PC-9 (cell line): ENCODE measurements around the gene KRTAP3-1. TPM values are rescaled to one million over a fixed set of nuclear protein-coding genes. Genes with fewer than 3 reads are reported as not detected.

ENCODE experiments used
- BruUV-seq: library from RNA; stranded (reverse); fragments of 400-500 nt; replicated peaks from 2 replicates; lab custom pipeline; 2021; lab: Mats Ljungman, UMichigan
- CTCF ChIA-PET: fragments of 300-600 bp; sonication (Branson Sonifier 250); formaldehyde crosslinking; loops from one replicate; lab custom pipeline; 2022; ENCODE audit warnings: antibody characterized with exemption; lab: Charles Lee
- POLR2A ChIA-PET: fragments of 300-600 bp; sonication (Branson Sonifier 250); formaldehyde crosslinking; loops from one replicate; lab custom pipeline; 2022; ENCODE audit warnings: antibody characterized with exemption; ENCODE audit not compliant: unreplicated experiment; lab: Charles Lee
- DNase-seq, 2 experiments: peaks; one replicate each; pipeline versions ENCODE4 v3.0.0 to v3.0.0-alpha.2; 2015 to 2022; ENCODE audit warnings: mixed read lengths in 1 of 2
- H2AFZ ChIP-seq: fragments of 200-600 bp; sonication (generic); 2 replicates; pipeline ENCODE4 v1.8.1; 2017; ENCODE audit warnings: antibody characterized with exemption
- H3F3A ChIP-seq: fragments of 200-600 bp; sonication (generic); 2 replicates; pipeline ENCODE4 v1.8.1; 2017; ENCODE audit warnings: antibody characterized with exemption, mild to moderate bottlenecking, low read depth; ENCODE audit not compliant: insufficient read depth
- H3K27ac ChIP-seq: fragments of 200-600 bp; sonication (generic); 2 replicates; pipeline ENCODE4 v1.6.1; 2016; ENCODE audit warnings: mixed run types
- H3K27me3 ChIP-seq: fragments of 200-600 bp; sonication (generic); 2 replicates; pipeline ENCODE4 v1.6.1; 2016; ENCODE audit warnings: low read depth, mixed run types; ENCODE audit not compliant: insufficient read depth
- H3K36me3 ChIP-seq: fragments of 200-600 bp; sonication (generic); 2 replicates; pipeline ENCODE4 v1.6.1; 2016; ENCODE audit warnings: low read depth, mixed run types
- H3K4me1 ChIP-seq: fragments of 200-600 bp; sonication (generic); replicated peaks from 2 replicates; pipeline ENCODE4 v1.6.1; 2016; ENCODE audit warnings: mixed run types; ENCODE audit not compliant: insufficient read depth
- H3K4me2 ChIP-seq: fragments of 200-600 bp; sonication (generic); 2 replicates; pipeline ENCODE4 v1.6.1; 2017; ENCODE audit warnings: mixed run types
- H3K4me3 ChIP-seq: fragments of 200-600 bp; sonication (generic); 2 replicates; pipeline ENCODE4 v1.6.1; 2016; ENCODE audit warnings: mixed run types
- H3K79me2 ChIP-seq: fragments of 200-600 bp; sonication (generic); 2 replicates; pipeline ENCODE4 v1.6.1; 2017; ENCODE audit warnings: low read depth, mixed run types
- H3K9me2 ChIP-seq: fragments of 200-600 bp; sonication (generic); 2 replicates; pipeline ENCODE4 v1.8.1; 2017; ENCODE audit warnings: mild to moderate bottlenecking; ENCODE audit not compliant: insufficient read depth
- H3K9me3 ChIP-seq: fragments of 200-600 bp; sonication (generic); 2 replicates; pipeline ENCODE4 v1.8.1; 2016; ENCODE audit warnings: low read depth; ENCODE audit not compliant: insufficient read depth
- H4K20me1 ChIP-seq: fragments of 200-600 bp; sonication (generic); 2 replicates; pipeline ENCODE4 v1.8.1; 2017; ENCODE audit not compliant: insufficient read depth
- CTCF ChIP-seq: fragments of 200-600 bp; sonication (generic); conservative IDR thresholded peaks from 2 replicates; pipeline ENCODE4 v1.6.1; 2017; ENCODE audit warnings: mixed run types, antibody characterized with exemption, mild to moderate bottlenecking, moderate library complexity
- EZH2 ChIP-seq: fragments of 200-600 bp; sonication (generic); IDR thresholded peaks from 2 replicates; pipeline ENCODE4 v1.8.0; 2017; ENCODE audit warnings: antibody characterized with exemption, low read depth
- intact Hi-C: fragments of 100-400 bp; cut with micrococcal nuclease; formaldehyde crosslinking; loops from one replicate; pipeline ENCODE4 v1.10.0; 2022; ENCODE audit not compliant: unreplicated experiment
- total RNA-seq: library from RNA; stranded (reverse); gene quantifications from 2 replicates; pipeline ENCODE4 v1.2.3, GENCODE V29; 2021

Gene KRTAP3-1
- total RNA-seq, 1 experiment from 2014 or later = not detected

- no peak for DNase-seq
- Histone ChIP-seq H3K27ac (no peak overlapping the region), H3K9me2 (no peaks in the 10 kb centered on the region), H3K4me2 (no peak overlapping the region), H3K36me3 (no peaks in the 10 kb centered on the region), H3K27me3 (no peaks in the 10 kb centered on the region), H3F3A (peaks cover 19% of the 10 kb centered on the region), H3K4me1 (peaks cover 39% of the 10 kb centered on the region), H3K79me2 (no peaks in the 10 kb centered on the region), H3K4me3 (no peak overlapping the region), H2AFZ (no peak overlapping the region), H3K9me3 (peaks cover 13% of the 10 kb centered on the region; the same call in 1 of the 2 replicates), H4K20me1 (no peaks in the 10 kb centered on the region)
- intact Hi-C loops = no loop called here
- TF ChIP-seq EZH2 = no peak
- TF ChIP-seq CTCF = no peak
- ChIA-PET CTCF (no interaction called here), POLR2A (no interaction called here)
- BruUV-seq = no TSS peak
Observed at GRCh38 chr17:41019415-41019814, 10.5 kb upstream of the KRTAP3-1 start.

GRCh38 chr17:41018541-41018940 lies 9.6 kb upstream of the KRTAP3-1 start:
- H3K27ac ChIP-seq = no peak overlapping the region
- CTCF ChIA-PET = no interaction called here
- no peaks in the 10 kb centered on the region for H3K79me2 ChIP-seq
- TF ChIP-seq EZH2 = no peak
- no peak for TF ChIP-seq CTCF
- no peaks in the 10 kb centered on the region for H3K36me3 ChIP-seq
- H4K20me1 ChIP-seq = no peaks in the 10 kb centered on the region
- no TSS peak for BruUV-seq
- peaks cover 8% of the 10 kb centered on the region; the same call in 1 of the 2 replicates for H3K9me3 ChIP-seq
- DNase-seq = no peak
- no peak overlapping the region for H3K4me3 ChIP-seq
- H3K4me1 ChIP-seq = peaks cover 48% of the 10 kb centered on the region
- H3K9me2 ChIP-seq = no peaks in the 10 kb centered on the region
- POLR2A ChIA-PET = no interaction called here
- no peak overlapping the region for H2AFZ ChIP-seq
- peaks cover 27% of the 10 kb centered on the region for H3F3A ChIP-seq
- intact Hi-C loops = no loop called here
- H3K4me2 ChIP-seq = no peak overlapping the region
- no peaks in the 10 kb centered on the region for H3K27me3 ChIP-seq

GRCh38 chr17:41016578-41017215 lies 7.8 kb upstream of the KRTAP3-1 start:
- BruUV-seq = no TSS peak
- Histone ChIP-seq H3F3A (peaks cover 40% of the 10 kb centered on the region), H3K9me2 (no peaks in the 10 kb centered on the region), H3K9me3 (peaks cover 7% of the 10 kb centered on the region; the same call in 1 of the 2 replicates), H3K27me3 (no peaks in the 10 kb centered on the region), H3K4me3 (no peak overlapping the region), H3K79me2 (no peaks in the 10 kb centered on the region), H2AFZ (no peak overlapping the region), H3K36me3 (no peaks in the 10 kb centered on the region), H3K4me2 (no peak overlapping the region), H3K4me1 (peaks cover 65% of the 10 kb centered on the region), H3K27ac (no peak overlapping the region), H4K20me1 (no peaks in the 10 kb centered on the region)
- TF ChIP-seq EZH2 (no peak), CTCF (no peak)
- ChIA-PET CTCF (no interaction called here), POLR2A (no interaction called here)
- intact Hi-C loops = no loop called here
- no peak for DNase-seq
